ENCODE results near the gene PDE1A.

DNA sequence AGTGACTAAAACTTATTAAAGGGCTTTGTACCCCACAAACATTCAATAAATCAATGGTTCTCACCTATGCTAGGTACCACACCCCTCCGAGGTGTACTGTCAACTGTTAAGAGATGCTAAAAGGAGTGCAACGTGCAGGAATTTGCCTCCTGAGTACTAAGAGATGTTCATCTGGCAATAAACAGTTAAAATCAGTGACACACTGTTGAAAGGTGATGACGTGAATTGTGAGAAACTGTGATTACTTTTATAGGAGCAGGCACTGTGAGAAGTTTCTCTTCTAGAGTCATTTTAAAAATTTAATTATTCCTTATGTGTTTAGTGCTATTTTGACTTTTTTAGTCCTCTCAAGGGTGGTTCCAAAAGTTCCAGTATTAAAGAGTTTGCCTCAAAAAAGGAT, 61.0 kb downstream of the PDE1A start:
- no peak for TF ChIP-seq POLR2A (IDR thresholded peaks at IDR 0.05; ENCODE audit: low read length)
- TF ChIP-seq GATA1 (IDR thresholded peaks at IDR 0.05; ENCODE audit: low read depth, low read length), result no peak
